ENCODE data around the gene TP53INP2.
"Not testable (repeated sequence)": the region's sequence is repeated elsewhere in the genome, so short reads cannot be mapped to it uniquely, and the experiment has no call there.

Gene TP53INP2

GRCh38 chr20:34710861-34711574, 6.9 kb downstream of the TP53INP2 start:
- no peak for DNase-seq
- Mint-ChIP-seq H3K27ac (no peak overlapping the region), H3K4me1 (ENCODE audit: low read depth) (peaks cover 30% of the 10 kb centered on the region), H3K9me3 (no peaks in the 10 kb centered on the region), H3K4me3 (peak overlapping the region; percentile 80), H3K36me3 (ENCODE audit: low read depth) (peaks cover 33% of the 10 kb centered on the region), H3K27me3 (peaks cover 6% of the 10 kb centered on the region)

GRCh38 chr20:34711813-34712430, 7.8 kb downstream of the TP53INP2 start:
- Mint-ChIP-seq H3K4me3 (no peak overlapping the region), H3K27ac (no peak overlapping the region), H3K4me1 (ENCODE audit: low read depth) (peaks cover 30% of the 10 kb centered on the region), H3K27me3 (peaks cover 6% of the 10 kb centered on the region), H3K9me3 (no peaks in the 10 kb centered on the region), H3K36me3 (ENCODE audit: low read depth) (peaks cover 37% of the 10 kb centered on the region)
- no peak for DNase-seq

- Mint-ChIP-seq H3K36me3 (ENCODE audit: low read depth) (peaks cover 42% of the 10 kb centered on the region), H3K9me3 (no peaks in the 10 kb centered on the region), H3K4me3 (no peak overlapping the region), H3K4me1 (ENCODE audit: low read depth) (peaks cover 34% of the 10 kb centered on the region), H3K27me3 (peaks cover 6% of the 10 kb centered on the region), H3K27ac (no peak overlapping the region)
- no peak for DNase-seq
Measured at GRCh38 chr20:34712525-34713192, 8.5 kb downstream of the TP53INP2 start.

- H3K4me3 Mint-ChIP-seq: no peak overlapping the region
- H3K27ac Mint-ChIP-seq: peak overlapping the region; percentile 60
- DNase-seq: no peak
- peaks cover 36% of the 10 kb centered on the region for H3K4me1 Mint-ChIP-seq (ENCODE audit: low read depth)
- H3K27me3 Mint-ChIP-seq: peaks cover 6% of the 10 kb centered on the region
- peaks cover 48% of the 10 kb centered on the region for H3K36me3 Mint-ChIP-seq (ENCODE audit: low read depth)
- no peaks in the 10 kb centered on the region for H3K9me3 Mint-ChIP-seq
Measured at GRCh38 chr20:34713194-34713943, 9.2 kb downstream of the TP53INP2 start.

GRCh38 chr20:34713944-34714515, 9.9 kb downstream of the TP53INP2 start:
- peaks cover 31% of the 10 kb centered on the region for H3K4me1 Mint-ChIP-seq (ENCODE audit: low read depth)
- peak overlapping the region; percentile 60 for H3K27ac Mint-ChIP-seq
- not testable (repeated sequence) for H3K4me3 Mint-ChIP-seq, H3K9me3 Mint-ChIP-seq, DNase-seq, H3K27me3 Mint-ChIP-seq
- H3K36me3 Mint-ChIP-seq (ENCODE audit: low read depth): peaks cover 53% of the 10 kb centered on the region

- peaks cover 3% of the 10 kb centered on the region for H3K27me3 Mint-ChIP-seq
- H3K4me3 Mint-ChIP-seq: no peak overlapping the region
- peaks cover 64% of the 10 kb centered on the region for H3K36me3 Mint-ChIP-seq (ENCODE audit: low read depth)
- H3K4me1 Mint-ChIP-seq (ENCODE audit: low read depth): peaks cover 37% of the 10 kb centered on the region
- H3K27ac Mint-ChIP-seq: no peak overlapping the region
- DNase-seq: no peak
- H3K9me3 Mint-ChIP-seq: no peaks in the 10 kb centered on the region
Measured at GRCh38 chr20:34715384-34715783, 11.2 kb downstream of the TP53INP2 start.

- Mint-ChIP-seq H3K9me3 (no peaks in the 10 kb centered on the region), H3K36me3 (ENCODE audit: low read depth) (peaks cover 79% of the 10 kb centered on the region), H3K27ac (no peak overlapping the region)
Measured at GRCh38 chr20:34716921-34717229, 12.7 kb downstream of the TP53INP2 start.

GRCh38 chr20:34717230-34718095, 13.3 kb downstream of the TP53INP2 start:
- Mint-ChIP-seq H3K36me3 (ENCODE audit: low read depth) (peaks cover 74% of the 10 kb centered on the region), H3K27me3 (no peaks in the 10 kb centered on the region), H3K4me3 (no peak overlapping the region), H3K27ac (no peak overlapping the region), H3K4me1 (ENCODE audit: low read depth) (peaks cover 36% of the 10 kb centered on the region), H3K9me3 (no peaks in the 10 kb centered on the region)
- DNase-seq: no peak

More at GRCh38 chr20:34716921-34717229, 12.7 kb downstream of the TP53INP2 start:
- no peaks in the 10 kb centered on the region for H3K27me3 Mint-ChIP-seq
- no peak for DNase-seq
- no peak overlapping the region for H3K4me3 Mint-ChIP-seq
- peaks cover 38% of the 10 kb centered on the region for H3K4me1 Mint-ChIP-seq (ENCODE audit: low read depth)

GRCh38 chr20:34719242-34720017, 15.3 kb downstream of the TP53INP2 start:
- H3K27me3 Mint-ChIP-seq, H3K4me3 Mint-ChIP-seq, DNase-seq, H3K9me3 Mint-ChIP-seq, H3K27ac Mint-ChIP-seq: not testable (repeated sequence)
- H3K4me1 Mint-ChIP-seq (ENCODE audit: low read depth): peaks cover 25% of the 10 kb centered on the region
- peaks cover 78% of the 10 kb centered on the region for H3K36me3 Mint-ChIP-seq (ENCODE audit: low read depth)

GRCh38 chr20:34720266-34720665, 16.1 kb downstream of the TP53INP2 start:
- peaks cover 74% of the 10 kb centered on the region for H3K36me3 Mint-ChIP-seq (ENCODE audit: low read depth)
- no peak overlapping the region for H3K27ac Mint-ChIP-seq
- no peaks in the 10 kb centered on the region for H3K9me3 Mint-ChIP-seq
- no peak overlapping the region for H3K4me3 Mint-ChIP-seq
- peaks cover 25% of the 10 kb centered on the region for H3K4me1 Mint-ChIP-seq (ENCODE audit: low read depth)
- no peaks in the 10 kb centered on the region for H3K27me3 Mint-ChIP-seq
- no peak for DNase-seq

GRCh38 chr20:34722560-34722959, 18.4 kb downstream of the TP53INP2 start:
- H3K4me1 Mint-ChIP-seq (ENCODE audit: low read depth): peaks cover 22% of the 10 kb centered on the region
- not testable (repeated sequence) for DNase-seq, H3K4me3 Mint-ChIP-seq, H3K27ac Mint-ChIP-seq, H3K27me3 Mint-ChIP-seq, H3K9me3 Mint-ChIP-seq
- H3K36me3 Mint-ChIP-seq (ENCODE audit: low read depth): peaks cover 81% of the 10 kb centered on the region

- Mint-ChIP-seq H3K4me1 (ENCODE audit: low read depth) (peaks cover 16% of the 10 kb centered on the region), H3K9me3 (no peaks in the 10 kb centered on the region), H3K27me3 (no peaks in the 10 kb centered on the region), H3K4me3 (no peak overlapping the region), H3K27ac (no peak overlapping the region), H3K36me3 (ENCODE audit: low read depth) (peaks cover 75% of the 10 kb centered on the region)
- DNase-seq: no peak
Measured at GRCh38 chr20:34724172-34724571, 20.0 kb downstream of the TP53INP2 start.

GRCh38 chr20:34729416-34729815, 25.3 kb downstream of the TP53INP2 start:
- H3K4me3 Mint-ChIP-seq: no peak overlapping the region
- H3K27ac Mint-ChIP-seq: no peak overlapping the region
- peaks cover 70% of the 10 kb centered on the region for H3K36me3 Mint-ChIP-seq (ENCODE audit: low read depth)
- H3K4me1 Mint-ChIP-seq (ENCODE audit: low read depth): no peaks in the 10 kb centered on the region
- H3K27me3 Mint-ChIP-seq: no peaks in the 10 kb centered on the region
- H3K9me3 Mint-ChIP-seq: no peaks in the 10 kb centered on the region
- no peak for DNase-seq
